Tibial nerve (tissue), 3 donors: Measurements from ENCODE around the gene BRME1.

Experiments
- CTCF ChIP-seq, 5 experiments: fragments of 200-600 bp in 3 of 5; fragments of 450-650 bp in 2 of 5; sonication (generic) in 3 of 5; IDR thresholded peaks; one replicate each; pipeline ENCODE4 v1.5.1; 2016 to 2019; ENCODE audit warnings: antibody characterized with exemption in 5 of 5, mild to moderate bottlenecking in 3 of 5, moderate library complexity in 2 of 5
- POLR2A ChIP-seq, 2 donors: fragments of 450-650 bp; IDR thresholded peaks; one replicate each; pipeline ENCODE4 v1.6.1; 2017; ENCODE audit warnings: antibody characterized with exemption in 2 of 2, mild to moderate bottlenecking in 2 of 2, moderate library complexity in 2 of 2

GRCh38 chr19:13923194-13923987, 17.5 kb upstream of the BRME1 start:
- no peak for TF ChIP-seq CTCF (IDR thresholded peaks at IDR 0.05)
- no peak for TF ChIP-seq POLR2A (IDR thresholded peaks at IDR 0.05)
